HEK293 (cell line): ENCODE results near the gene JPH4.
A peak's percentile ranks its signal among the peaks of the same experiment; 100 is the strongest.

Experiments used
- CTCF ChIP-seq: fragments of 450-650 bp; formaldehyde crosslinking; IDR thresholded peaks from 2 replicates; pipeline ENCODE4 v1.5.1; 2016; ENCODE audit warnings: missing biosample characterization, missing genetic modification characterization
- REST ChIP-seq: fragments of 450-650 bp; formaldehyde crosslinking; IDR thresholded peaks from 2 replicates; pipeline ENCODE4 v1.5.1; 2016; ENCODE audit warnings: missing biosample characterization, missing genetic modification characterization
- ZNF133 ChIP-seq: fragments of 450-650 bp; formaldehyde crosslinking; IDR thresholded peaks from 2 replicates; pipeline ENCODE4 v1.5.1; 2016; ENCODE audit warnings: missing biosample characterization, missing genetic modification characterization

GRCh38 chr14:23567186-23568020 is 11.2 kb downstream of the JPH4 start, which contains the start of gene AP1G2:
- TF ChIP-seq REST (tag by site-specific recombination) (no peak), CTCF (tag by site-specific recombination) (peak; percentile 28; the same call in 1 of the 2 replicates), ZNF133 (tag by site-specific recombination) (no peak)
